Measurements from ENCODE around the gene DPP8. TPM values are rescaled to one million over a fixed set of nuclear protein-coding genes. Genes with fewer than 3 reads are reported as not detected.

The DPP8 gene
- total RNA-seq, 4 donors from 2014 or later: 33.6 to 48.6 (median 40.0) TPM

DNA sequence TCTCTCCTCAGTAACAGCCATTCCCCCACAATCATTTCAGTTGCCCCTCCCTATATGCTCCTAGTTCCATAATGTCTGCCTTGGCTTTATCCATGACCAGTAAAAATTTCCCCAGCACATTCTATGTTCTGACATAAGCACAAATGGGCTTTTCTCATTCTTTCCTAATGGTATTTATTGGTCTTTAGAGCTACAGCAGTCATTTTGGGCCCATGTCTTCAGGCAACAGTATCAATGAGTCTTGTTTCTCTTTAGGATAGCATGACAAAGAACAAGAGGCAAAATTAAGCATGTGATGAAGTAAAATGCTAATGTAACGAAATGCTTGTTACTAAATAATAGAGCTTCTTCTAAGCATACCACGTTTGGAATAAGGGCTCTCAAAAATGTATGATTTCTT is 8.2 kb downstream of the DPP8 start:
- intact Hi-C loops (cut with DNase I): no loop called here
- 91% methylated on average over 2 of the region's 2 CpGs for WGBS
- no peak for DNase-seq (ENCODE audit: extremely low spot score)
- H3K36me3 ChIP-seq: peaks cover 19 to 71% (median 50%) of the 10 kb centered on the region in 4 donors
- TF ChIP-seq EP300 (IDR thresholded peaks at IDR 0.05) (no peak), POLR2A (IDR thresholded peaks at IDR 0.05; ENCODE audit: low read depth) (no peak), POLR2AphosphoS5 (IDR thresholded peaks at IDR 0.05) (no peak)
- TF ChIP-seq, protein P1, sequence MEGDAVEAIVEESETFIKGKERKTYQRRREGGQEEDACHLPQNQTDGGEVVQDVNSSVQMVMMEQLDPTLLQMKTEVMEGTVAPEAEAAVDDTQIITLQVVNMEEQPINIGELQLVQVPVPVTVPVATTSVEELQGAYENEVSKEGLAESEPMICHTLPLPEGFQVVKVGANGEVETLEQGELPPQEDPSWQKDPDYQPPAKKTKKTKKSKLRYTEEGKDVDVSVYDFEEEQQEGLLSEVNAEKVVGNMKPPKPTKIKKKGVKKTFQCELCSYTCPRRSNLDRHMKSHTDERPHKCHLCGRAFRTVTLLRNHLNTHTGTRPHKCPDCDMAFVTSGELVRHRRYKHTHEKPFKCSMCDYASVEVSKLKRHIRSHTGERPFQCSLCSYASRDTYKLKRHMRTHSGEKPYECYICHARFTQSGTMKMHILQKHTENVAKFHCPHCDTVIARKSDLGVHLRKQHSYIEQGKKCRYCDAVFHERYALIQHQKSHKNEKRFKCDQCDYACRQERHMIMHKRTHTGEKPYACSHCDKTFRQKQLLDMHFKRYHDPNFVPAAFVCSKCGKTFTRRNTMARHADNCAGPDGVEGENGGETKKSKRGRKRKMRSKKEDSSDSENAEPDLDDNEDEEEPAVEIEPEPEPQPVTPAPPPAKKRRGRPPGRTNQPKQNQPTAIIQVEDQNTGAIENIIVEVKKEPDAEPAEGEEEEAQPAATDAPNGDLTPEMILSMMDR (IDR thresholded peaks at IDR 0.05): no peak
- H3K4me1 ChIP-seq: peaks cover 26 to 35% (median 29%) of the 10 kb centered on the region in 4 donors
- no peak overlapping the region for H3K4me3 ChIP-seq
- H3K9me3 ChIP-seq: no peaks in the 10 kb centered on the region
- no peak overlapping the region for H3K27ac ChIP-seq (replicated peaks in 1 of 4)
- no peaks in the 10 kb centered on the region for H3K27me3 ChIP-seq

DNA sequence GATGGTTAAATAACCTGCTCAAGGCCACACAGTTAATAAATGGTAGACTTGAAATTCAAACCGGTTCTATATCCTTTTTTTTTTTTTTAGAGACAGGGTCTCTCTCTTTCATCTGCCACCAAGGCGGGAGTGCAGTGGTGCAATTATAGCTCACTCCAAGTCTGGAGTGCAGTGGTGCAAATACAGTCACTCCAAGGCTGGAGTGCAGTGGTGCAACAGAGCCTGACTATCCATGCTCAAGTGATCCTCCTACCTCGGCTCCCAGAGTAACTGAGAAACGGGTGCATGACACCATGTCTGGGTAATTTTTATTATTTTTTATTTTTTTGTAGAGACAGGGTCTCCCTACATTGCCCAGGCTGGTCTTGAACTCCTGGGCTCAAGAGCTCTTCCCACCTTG is 23.4 kb downstream of the DPP8 start:
- TF ChIP-seq POLR2A (IDR thresholded peaks at IDR 0.05; ENCODE audit: low read depth) (no peak), POLR2AphosphoS5 (IDR thresholded peaks at IDR 0.05) (no peak), EP300 (IDR thresholded peaks at IDR 0.05) (no peak)
- TF ChIP-seq, protein P1 (IDR thresholded peaks at IDR 0.05): no peak

DNA sequence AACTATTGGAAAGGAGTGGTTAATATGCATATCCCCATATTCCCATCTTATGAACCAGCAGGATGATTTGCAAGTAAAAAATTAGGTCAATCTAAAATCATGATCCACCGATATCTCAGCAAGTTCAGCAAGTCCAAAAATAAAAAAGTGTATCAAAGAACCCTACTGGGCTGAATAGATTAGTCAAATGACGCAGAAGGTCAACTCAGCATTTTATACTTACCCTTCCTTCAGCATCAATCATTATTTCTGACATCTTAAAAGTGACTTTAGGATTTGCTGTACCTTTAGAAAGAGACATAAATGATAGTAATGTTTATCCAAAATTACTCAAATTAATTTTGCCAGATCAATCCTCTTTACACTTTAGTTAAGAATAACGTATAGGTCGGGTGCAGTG is 32.6 kb downstream of the DPP8 start:
- TF ChIP-seq EP300 (IDR thresholded peaks at IDR 0.05) (no peak), POLR2AphosphoS5 (IDR thresholded peaks at IDR 0.05) (no peak)
- Histone ChIP-seq H3K4me3 (no peak overlapping the region), H3K4me1 (no peaks in the 10 kb centered on the region), H3K9me3 (no peaks in the 10 kb centered on the region), H3K27me3 (no peaks in the 10 kb centered on the region), H3K27ac (replicated peaks in 1 of 4) (no peak overlapping the region), H3K36me3 (peaks cover 40 to 98% (median 73%) of the 10 kb centered on the region in 4 donors)
- 95% methylated on average over 4 of the region's 4 CpGs for WGBS
- DNase-seq (ENCODE audit: extremely low spot score): no peak
- intact Hi-C loops (cut with DNase I): no loop called here

More for the DNA sequence above, 23.4 kb downstream of the DPP8 start:
- no peak overlapping the region for H3K4me3 ChIP-seq
- peaks cover 41 to 82% (median 73%) of the 10 kb centered on the region in 4 donors for H3K36me3 ChIP-seq
- no peaks in the 10 kb centered on the region for H3K4me1 ChIP-seq
- no peaks in the 10 kb centered on the region for H3K27me3 ChIP-seq
- DNase-seq (ENCODE audit: extremely low spot score): no peak
- no peaks in the 10 kb centered on the region for H3K9me3 ChIP-seq
- 90% methylated on average over 4 of the region's 4 CpGs for WGBS
- H3K27ac ChIP-seq (replicated peaks in 1 of 4): no peak overlapping the region
- intact Hi-C loops (cut with DNase I): no loop called here

DNA sequence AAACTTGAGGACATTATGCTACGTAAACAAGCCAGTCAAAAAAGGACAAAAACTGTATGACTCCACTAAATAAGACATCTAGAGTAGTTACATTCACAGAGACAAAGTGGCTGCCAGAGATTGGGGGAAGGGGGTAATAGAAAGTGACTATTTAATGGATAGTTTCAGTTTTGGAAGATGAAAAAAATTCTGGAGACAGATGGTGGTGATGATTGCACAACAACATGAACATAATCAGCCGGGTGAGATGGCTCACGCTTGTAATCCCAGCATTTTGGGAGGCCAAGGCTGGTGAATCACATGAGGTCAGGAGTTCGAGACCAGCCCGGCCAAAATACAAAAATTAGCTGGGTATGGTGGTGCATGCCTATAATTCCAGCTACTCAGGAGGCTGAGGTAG is 40.6 kb downstream of the DPP8 start:
- no peak for TF ChIP-seq EP300 (IDR thresholded peaks at IDR 0.05)
- no peak for TF ChIP-seq POLR2A (IDR thresholded peaks at IDR 0.05; ENCODE audit: low read depth)
- TF ChIP-seq, protein P1 (IDR thresholded peaks at IDR 0.05): no peak
- TF ChIP-seq POLR2AphosphoS5 (IDR thresholded peaks at IDR 0.05): no peak
- 80% methylated on average over 5 of the region's 5 CpGs for WGBS
- DNase-seq (ENCODE audit: extremely low spot score): no peak
- Histone ChIP-seq H3K9me3 (no peaks in the 10 kb centered on the region), H3K4me1 (no peaks in the 10 kb centered on the region), H3K4me3 (no peak overlapping the region), H3K27me3 (no peaks in the 10 kb centered on the region), H3K36me3 (peaks cover 38 to 100% (median 78%) of the 10 kb centered on the region in 4 donors), H3K27ac (replicated peaks in 1 of 4) (no peak overlapping the region)
- intact Hi-C loops (cut with DNase I): no loop called here

DNA sequence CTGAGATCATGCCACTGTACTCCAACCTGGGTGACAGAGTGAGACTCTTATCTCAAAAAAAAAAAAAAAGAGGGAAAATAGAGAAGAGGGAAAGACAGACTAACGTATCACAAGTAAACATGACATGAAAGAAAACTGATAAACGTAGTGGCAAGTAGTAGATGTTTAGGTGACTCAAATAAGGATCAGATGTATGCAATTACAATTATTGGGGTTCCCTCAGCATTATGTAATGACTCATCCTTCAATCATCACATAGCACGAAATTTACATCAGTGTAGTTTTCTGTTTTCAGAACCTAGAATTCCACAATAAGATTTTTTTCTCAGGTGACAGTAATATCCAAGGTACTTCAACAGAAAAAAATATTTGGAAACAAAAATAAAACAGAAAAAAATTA is 46.6 kb downstream of the DPP8 start:
- Histone ChIP-seq H3K4me3 (no peak overlapping the region), H3K36me3 (peaks cover 44 to 99% (median 80%) of the 10 kb centered on the region in 4 donors), H3K27me3 (no peaks in the 10 kb centered on the region), H3K4me1 (no peaks in the 10 kb centered on the region), H3K27ac (replicated peaks in 1 of 4) (no peak overlapping the region), H3K9me3 (no peaks in the 10 kb centered on the region)
- 88% methylated on average over 3 of the region's 3 CpGs for WGBS
- intact Hi-C loops (cut with DNase I): no loop called here
- TF ChIP-seq, protein P1 (IDR thresholded peaks at IDR 0.05): no peak
- TF ChIP-seq EP300 (IDR thresholded peaks at IDR 0.05): no peak
- no peak for TF ChIP-seq POLR2A (IDR thresholded peaks at IDR 0.05; ENCODE audit: low read depth)
- TF ChIP-seq POLR2AphosphoS5 (IDR thresholded peaks at IDR 0.05): no peak
- DNase-seq (ENCODE audit: extremely low spot score): no peak

All from esophagus muscularis mucosa (tissue), 4 donors.